K562 (cell line): ENCODE results near the gene DNAAF3. TPM values are rescaled to one million over a fixed set of nuclear protein-coding genes. Genes with fewer than 3 reads are reported as not detected.

Experiments
- ASH1L ChIP-seq: fragments of 450-650 bp; IDR thresholded peaks from 2 replicates; pipeline ENCODE4 v1.6.1; 2018; ENCODE audit warnings: borderline replicate concordance, mild to moderate bottlenecking, low read depth; ENCODE audit not compliant: partially characterized antibody
- CAMTA2 ChIP-seq: fragments of 250-450 bp; sonication (Bioruptor Pico); conservative IDR thresholded peaks from 2 replicates; pipeline ENCODE4 v1.5.1; 2022
- EP400 ChIP-seq: fragments of 450-650 bp; IDR thresholded peaks from 2 replicates; pipeline ENCODE4 v1.6.1; 2017; ENCODE audit warnings: antibody characterized with exemption, mild to moderate bottlenecking, moderate library complexity
- FOXK1 ChIP-seq: sonication (generic); formaldehyde crosslinking; IDR thresholded peaks from 2 replicates; pipeline ENCODE4 v1.8.0; 2022; ENCODE audit warnings: missing genetic modification reagents, mild to moderate bottlenecking, borderline replicate concordance
- GTF2B ChIP-seq: IDR thresholded peaks from 2 replicates; pipeline ENCODE4 v1.6.1; 2011; ENCODE audit not compliant: insufficient read length; ENCODE audit errors: extremely low read depth
- ILK ChIP-seq: fragments of 450-650 bp; IDR thresholded peaks from 2 replicates; pipeline ENCODE4 v1.6.1; 2016; ENCODE audit warnings: missing genetic modification characterization, low read depth, mild to moderate bottlenecking, missing compliant biosample characterization, moderate library complexity, borderline replicate concordance
- KAT8 ChIP-seq: fragments of 450-650 bp; IDR thresholded peaks from 2 replicates; pipeline ENCODE4 v1.6.1; 2016; ENCODE audit warnings: low read depth, mild to moderate bottlenecking
- MAFK ChIP-seq: IDR thresholded peaks from 2 replicates; pipeline ENCODE4 v1.6.1; 2011; ENCODE audit warnings: low read length, improper control_type of control experiment
- NFIC ChIP-seq: fragments of 450-650 bp; IDR thresholded peaks from 2 replicates; pipeline ENCODE4 v1.6.1; 2017; ENCODE audit warnings: mild to moderate bottlenecking, inconsistent platforms
- NR0B1 ChIP-seq: fragments of 450-650 bp; IDR thresholded peaks from one replicate; pipeline ENCODE4 v1.6.1; 2018; ENCODE audit warnings: mild to moderate bottlenecking, moderate library complexity; ENCODE audit not compliant: partially characterized antibody
- NRF1 ChIP-seq, 2 experiments: fragments of 450-650 bp; IDR thresholded peaks in 1 of 2; conservative IDR thresholded peaks in 1 of 2; 2 replicates each; pipeline ENCODE4 v1.6.1; 2014; ENCODE audit warnings: mild to moderate bottlenecking in 2 of 2
- PCBP2 ChIP-seq: fragments of 200-400 bp; formaldehyde crosslinking; IDR thresholded peaks from 2 replicates; pipeline ENCODE4 v1.6.1; 2018; ENCODE audit warnings: low read length, low read depth, mild to moderate bottlenecking, moderate library complexity; ENCODE audit not compliant: poor library complexity, severe bottlenecking
- SAFB ChIP-seq: fragments of 200-400 bp; formaldehyde crosslinking; IDR thresholded peaks from 2 replicates; pipeline ENCODE4 v1.6.1; 2017; ENCODE audit warnings: low read depth, low read length, borderline replicate concordance
- SMARCA4 ChIP-seq: fragments of 450-650 bp; IDR thresholded peaks from 2 replicates; pipeline ENCODE4 v1.6.1; 2016
- ZNF583 ChIP-seq: fragments of 250-450 bp; sonication (Bioruptor Pico); IDR thresholded peaks from 2 replicates; pipeline ENCODE4 v1.4.0; 2020
- ZNF695 ChIP-seq: fragments of 450-650 bp; formaldehyde crosslinking; IDR thresholded peaks from 2 replicates; pipeline ENCODE4 v1.4.0; 2020; ENCODE audit warnings: mild to moderate bottlenecking, moderate library complexity
- ZZZ3 ChIP-seq: fragments of 450-650 bp; IDR thresholded peaks from 2 replicates; pipeline ENCODE4 v1.6.1; 2016; ENCODE audit warnings: antibody characterized with exemption, mild to moderate bottlenecking, moderate library complexity
- polyA plus RNA-seq, 8 experiments: library from polyadenylated mRNA; depleted of rRNA in 4 of 8; stranded (reverse) in 5 of 8; unstranded in 3 of 8; fragments of >200 nt; fragmentation: Nextera tagmentation in 2 of 8; fragmentation: Illumina TruSeq in 1 of 8; extraction: Ambion mirVana in 2 of 8; extraction: Trizol in 1 of 8; gene quantifications; 2 replicates each; pipeline versions ENCODE4 v1.2.1 to v1.2.3, GENCODE V29; 2011 to 2014; ENCODE audit warnings: inconsistent platforms in 1 of 8, missing spikeins in 1 of 8
- total RNA-seq, 7 experiments: library from RNA; depleted of rRNA in 6 of 7; stranded (reverse); fragments of >200 nt in 6 of 7; fragmentation: Illumina TruSeq in 2 of 7; extraction: Trizol in 2 of 7; gene quantifications; 2 replicates each; pipeline versions ENCODE4 v1.2.1 to v1.2.3, GENCODE V29; 2011 to 2021; ENCODE audit warnings: low replicate concordance in 1 of 7
- TF ChIP-seq, protein P1 (sequence below): IDR thresholded peaks from 2 replicates; pipeline ENCODE4 v1.6.1; 2014; ENCODE audit warnings: antibody characterized with exemption
- TF ChIP-seq, protein P2 (sequence below): sonication (generic); formaldehyde crosslinking; IDR thresholded peaks from 2 replicates; pipeline ENCODE4 v1.8.0; 2023; ENCODE audit warnings: mild to moderate bottlenecking, missing genetic modification reagents
- TF ChIP-seq, protein P3 (sequence below): fragments of 250-450 bp; sonication (Bioruptor Pico); IDR thresholded peaks from 2 replicates; pipeline ENCODE4 v1.8.0; 2021; ENCODE audit warnings: borderline replicate concordance, mild to moderate bottlenecking, moderate library complexity; ENCODE audit not compliant: poor library complexity, severe bottlenecking

The DNAAF3 gene
- total and polyA plus RNA-seq, 9 of the 15 experiments (the other 6 are each of a cell fraction or from before 2014, with no cell fraction given) = 21.6 to 61.5 (median 43.0) TPM

GRCh38 chr19:55166530-55167268, at the start of gene DNAAF3 (continued):
- TF ChIP-seq NR0B1 (no peak), ASH1L (peak; percentile 94), SAFB (no peak), EP400 (no peak), FOXK1 (no peak), ILK (tag) (no peak), ZNF583 (CRISPR knock-in tag) (0 out of 2 replicates have a peak, but pooled peaks have one; percentile 67), NRF1 (conservative IDR thresholded peaks at IDR 0.05 in 1 of 2, IDR thresholded peaks at IDR 0.05 in 1 of 2) (peak; percentile 93 to 94), GTF2B (no peak), ZNF695 (no peak), ZZZ3 (no peak), MAFK (no peak), CAMTA2 (CRISPR knock-in tag) (no peak), SMARCA4 (no peak), PCBP2 (no peak), KAT8 (no peak), NFIC (no peak)
- TF ChIP-seq, protein P1, sequence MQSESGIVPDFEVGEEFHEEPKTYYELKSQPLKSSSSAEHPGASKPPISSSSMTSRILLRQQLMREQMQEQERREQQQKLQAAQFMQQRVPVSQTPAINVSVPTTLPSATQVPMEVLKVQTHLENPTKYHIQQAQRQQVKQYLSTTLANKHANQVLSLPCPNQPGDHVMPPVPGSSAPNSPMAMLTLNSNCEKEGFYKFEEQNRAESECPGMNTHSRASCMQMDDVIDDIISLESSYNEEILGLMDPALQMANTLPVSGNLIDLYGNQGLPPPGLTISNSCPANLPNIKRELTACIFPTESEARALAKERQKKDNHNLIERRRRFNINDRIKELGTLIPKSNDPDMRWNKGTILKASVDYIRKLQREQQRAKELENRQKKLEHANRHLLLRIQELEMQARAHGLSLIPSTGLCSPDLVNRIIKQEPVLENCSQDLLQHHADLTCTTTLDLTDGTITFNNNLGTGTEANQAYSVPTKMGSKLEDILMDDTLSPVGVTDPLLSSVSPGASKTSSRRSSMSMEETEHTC = no peak
- TF ChIP-seq, protein P2, sequence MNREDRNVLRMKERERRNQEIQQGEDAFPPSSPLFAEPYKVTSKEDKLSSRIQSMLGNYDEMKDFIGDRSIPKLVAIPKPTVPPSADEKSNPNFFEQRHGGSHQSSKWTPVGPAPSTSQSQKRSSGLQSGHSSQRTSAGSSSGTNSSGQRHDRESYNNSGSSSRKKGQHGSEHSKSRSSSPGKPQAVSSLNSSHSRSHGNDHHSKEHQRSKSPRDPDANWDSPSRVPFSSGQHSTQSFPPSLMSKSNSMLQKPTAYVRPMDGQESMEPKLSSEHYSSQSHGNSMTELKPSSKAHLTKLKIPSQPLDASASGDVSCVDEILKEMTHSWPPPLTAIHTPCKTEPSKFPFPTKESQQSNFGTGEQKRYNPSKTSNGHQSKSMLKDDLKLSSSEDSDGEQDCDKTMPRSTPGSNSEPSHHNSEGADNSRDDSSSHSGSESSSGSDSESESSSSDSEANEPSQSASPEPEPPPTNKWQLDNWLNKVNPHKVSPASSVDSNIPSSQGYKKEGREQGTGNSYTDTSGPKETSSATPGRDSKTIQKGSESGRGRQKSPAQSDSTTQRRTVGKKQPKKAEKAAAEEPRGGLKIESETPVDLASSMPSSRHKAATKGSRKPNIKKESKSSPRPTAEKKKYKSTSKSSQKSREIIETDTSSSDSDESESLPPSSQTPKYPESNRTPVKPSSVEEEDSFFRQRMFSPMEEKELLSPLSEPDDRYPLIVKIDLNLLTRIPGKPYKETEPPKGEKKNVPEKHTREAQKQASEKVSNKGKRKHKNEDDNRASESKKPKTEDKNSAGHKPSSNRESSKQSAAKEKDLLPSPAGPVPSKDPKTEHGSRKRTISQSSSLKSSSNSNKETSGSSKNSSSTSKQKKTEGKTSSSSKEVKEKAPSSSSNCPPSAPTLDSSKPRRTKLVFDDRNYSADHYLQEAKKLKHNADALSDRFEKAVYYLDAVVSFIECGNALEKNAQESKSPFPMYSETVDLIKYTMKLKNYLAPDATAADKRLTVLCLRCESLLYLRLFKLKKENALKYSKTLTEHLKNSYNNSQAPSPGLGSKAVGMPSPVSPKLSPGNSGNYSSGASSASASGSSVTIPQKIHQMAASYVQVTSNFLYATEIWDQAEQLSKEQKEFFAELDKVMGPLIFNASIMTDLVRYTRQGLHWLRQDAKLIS (CRISPR knock-in tag) = no peak
- TF ChIP-seq, protein P3, sequence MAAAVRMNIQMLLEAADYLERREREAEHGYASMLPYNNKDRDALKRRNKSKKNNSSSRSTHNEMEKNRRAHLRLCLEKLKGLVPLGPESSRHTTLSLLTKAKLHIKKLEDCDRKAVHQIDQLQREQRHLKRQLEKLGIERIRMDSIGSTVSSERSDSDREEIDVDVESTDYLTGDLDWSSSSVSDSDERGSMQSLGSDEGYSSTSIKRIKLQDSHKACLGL (CRISPR knock-in tag) = no peak
